GM19099 (cell line): Measurements from ENCODE around the gene QPCTL.

Experiments
- POLR2A ChIP-seq: IDR thresholded peaks from 3 replicates; pipeline ENCODE4 v1.6.1; 2011; ENCODE audit warnings: low read depth; ENCODE audit not compliant: insufficient read length; ENCODE audit errors: extremely low read depth

Gene QPCTL

DNA sequence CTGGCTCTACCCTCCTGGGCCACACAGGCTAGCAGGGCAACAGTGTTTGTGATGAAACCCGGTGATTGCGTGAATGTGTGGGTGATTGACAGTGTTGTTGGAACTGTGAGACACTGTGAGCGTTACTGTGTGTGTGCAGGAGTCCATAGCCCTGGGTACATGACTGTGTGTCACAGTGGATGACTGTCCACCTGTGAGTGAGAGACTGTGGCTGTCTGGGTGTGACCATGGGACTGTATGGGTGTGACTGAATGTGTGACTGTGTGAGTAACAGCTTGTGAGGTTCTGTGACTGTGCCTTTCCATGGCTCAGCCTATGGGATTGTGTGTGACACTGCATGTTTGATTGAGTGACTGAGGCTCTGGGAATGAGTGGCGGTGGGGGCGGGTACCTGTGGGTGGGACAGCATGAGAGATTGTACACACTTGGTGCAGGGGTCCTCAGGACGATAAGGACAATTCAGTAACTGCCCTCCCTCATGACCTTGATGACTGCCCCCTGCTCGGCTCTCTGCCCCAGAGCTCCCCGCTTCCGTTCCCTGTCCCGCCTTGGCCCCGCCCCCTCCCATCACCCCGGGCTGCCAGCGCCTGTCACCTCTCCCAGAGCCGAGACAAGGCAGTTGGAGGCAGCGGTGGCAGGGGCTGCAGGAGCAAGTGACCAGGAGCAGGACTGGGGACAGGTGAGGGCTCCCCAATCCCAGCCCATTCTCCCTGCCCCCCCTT lies 24.7 kb upstream of the QPCTL start, which contains the start of gene GIPR:
GIPR (plus strand) TSS at position 602 of the 722 bp plus-strand sequence. CDS start 1,300 bp downstream, outside the sequence.
- peak; percentile 68 for TF ChIP-seq POLR2A

GRCh38 chr19:45668342-45668871 lies 24.1 kb upstream of the QPCTL start:
- TF ChIP-seq POLR2A: no peak

DNA sequence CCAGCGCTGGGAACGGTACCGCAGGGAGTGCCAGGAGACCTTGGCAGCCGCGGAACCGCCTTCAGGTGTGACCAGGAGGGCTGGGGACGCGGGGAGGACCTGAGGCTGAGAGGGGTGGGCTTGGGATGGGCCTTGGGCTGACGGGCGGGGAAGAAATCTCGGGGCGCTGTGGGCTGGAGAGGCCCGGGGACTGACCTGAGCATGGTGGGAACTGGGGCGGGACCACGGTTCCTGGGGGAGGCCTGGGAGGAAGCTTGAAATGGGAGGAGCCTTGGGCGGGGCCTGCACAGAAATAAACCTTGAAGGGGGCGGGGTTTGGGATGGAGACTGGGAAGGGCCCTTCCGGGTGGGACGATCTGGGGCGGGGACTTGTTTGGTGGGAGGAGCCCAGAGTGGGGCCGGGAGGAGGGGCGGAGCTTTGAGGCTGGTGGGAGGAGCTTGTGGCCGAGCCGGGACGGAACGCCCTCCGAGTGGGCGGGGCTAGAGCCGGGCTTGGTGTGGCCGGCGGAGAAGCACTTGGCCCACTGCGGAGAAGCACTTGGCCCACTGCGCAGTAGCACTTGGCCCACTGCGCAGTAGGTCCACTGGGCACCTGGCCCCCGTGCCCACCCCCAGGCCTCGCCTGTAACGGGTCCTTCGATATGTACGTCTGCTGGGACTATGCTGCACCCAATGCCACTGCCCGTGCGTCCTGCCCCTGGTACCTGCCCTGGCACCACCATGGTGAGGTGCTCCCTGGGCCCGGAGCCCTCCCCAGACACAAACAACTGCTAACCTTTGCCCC lies 21.6 kb upstream of the QPCTL start:
- TF ChIP-seq POLR2A: peak; percentile 30

DNA sequence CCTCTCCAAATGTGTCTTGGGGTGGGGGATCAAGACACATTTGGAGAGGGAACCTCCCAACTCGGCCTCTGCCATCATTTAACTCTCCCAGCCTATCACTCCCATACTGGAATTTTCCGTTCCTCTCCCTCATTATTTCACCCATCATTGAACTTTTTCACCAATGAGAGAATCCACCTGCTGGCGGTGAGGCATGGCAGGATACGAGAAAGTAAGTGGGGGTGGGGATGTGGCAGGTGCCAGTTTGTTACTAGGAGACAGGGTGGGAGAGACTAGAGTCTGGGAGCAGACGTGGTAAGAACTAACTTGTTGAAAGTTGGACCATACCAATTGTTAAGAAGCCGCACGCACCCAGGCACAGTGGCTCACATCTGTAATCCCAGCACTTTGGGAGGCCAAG lies 17.5 kb upstream of the QPCTL start:
- no peak for TF ChIP-seq POLR2A

- no peak for TF ChIP-seq POLR2A
Observed at GRCh38 chr19:45676851-45677263, 15.6 kb upstream of the QPCTL start.

DNA sequence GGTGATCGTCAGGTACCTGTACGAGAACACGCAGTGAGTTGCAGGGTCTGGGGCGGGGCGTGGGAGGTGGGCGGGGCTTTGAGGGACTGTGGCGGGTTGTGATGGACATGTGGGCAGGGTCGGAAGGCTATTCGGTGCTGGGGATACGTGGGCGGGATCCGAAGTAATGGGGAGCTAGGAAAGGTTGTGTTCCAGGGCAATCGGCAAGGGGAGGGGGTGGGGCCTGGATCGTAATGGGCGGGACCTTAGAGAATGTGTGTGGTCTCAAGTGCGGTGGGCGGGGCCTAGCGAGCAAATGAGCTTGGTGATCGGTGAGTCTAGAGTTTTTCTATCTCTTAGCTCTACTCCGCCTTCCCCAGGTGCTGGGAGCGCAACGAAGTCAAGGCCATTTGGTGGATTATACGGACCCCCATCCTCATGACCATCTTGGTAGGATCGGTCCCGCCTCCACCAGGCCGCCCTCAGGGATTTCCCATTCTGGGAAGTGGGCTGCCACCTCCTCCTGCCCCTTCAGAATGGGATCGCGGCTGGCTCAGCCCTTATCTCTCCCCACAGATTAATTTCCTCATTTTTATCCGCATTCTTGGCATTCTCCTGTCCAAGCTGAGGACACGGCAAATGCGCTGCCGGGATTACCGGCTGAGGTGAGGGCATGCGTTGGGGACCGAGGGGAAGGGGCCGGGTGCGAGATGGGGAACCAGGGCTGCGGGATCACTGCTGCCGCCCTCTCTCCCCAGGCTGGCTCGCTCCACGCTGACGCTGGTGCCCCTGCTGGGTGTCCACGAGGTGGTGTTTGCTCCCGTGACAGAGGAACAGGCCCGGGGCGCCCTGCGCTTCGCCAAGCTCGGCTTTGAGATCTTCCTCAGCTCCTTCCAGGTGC lies 14.9 kb upstream of the QPCTL start:
- no peak for TF ChIP-seq POLR2A

DNA sequence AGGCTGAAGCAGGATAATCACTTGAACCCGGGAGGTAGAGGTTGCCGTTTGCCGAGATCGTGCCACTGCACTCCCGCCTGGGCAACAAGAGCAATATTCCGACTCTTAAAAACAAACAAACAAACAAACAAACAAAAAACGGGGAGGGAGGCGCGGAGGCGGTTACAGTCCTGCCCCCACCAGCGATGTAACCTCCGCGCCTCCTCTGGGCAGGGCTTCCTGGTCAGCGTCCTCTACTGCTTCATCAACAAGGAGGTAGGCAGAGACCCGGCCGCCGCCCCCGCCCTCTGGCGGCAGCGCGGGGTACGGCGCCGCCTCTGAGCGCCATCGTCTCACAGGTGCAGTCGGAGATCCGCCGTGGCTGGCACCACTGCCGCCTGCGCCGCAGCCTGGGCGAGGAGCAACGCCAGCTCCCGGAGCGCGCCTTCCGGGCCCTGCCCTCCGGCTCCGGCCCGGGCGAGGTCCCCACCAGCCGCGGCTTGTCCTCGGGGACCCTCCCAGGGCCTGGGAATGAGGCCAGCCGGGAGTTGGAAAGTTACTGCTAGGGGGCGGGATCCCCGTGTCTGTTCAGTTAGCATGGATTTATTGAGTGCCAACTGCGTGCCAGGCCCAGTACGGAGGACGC lies 11.0 kb upstream of the QPCTL start:
- no peak for TF ChIP-seq POLR2A

DNA sequence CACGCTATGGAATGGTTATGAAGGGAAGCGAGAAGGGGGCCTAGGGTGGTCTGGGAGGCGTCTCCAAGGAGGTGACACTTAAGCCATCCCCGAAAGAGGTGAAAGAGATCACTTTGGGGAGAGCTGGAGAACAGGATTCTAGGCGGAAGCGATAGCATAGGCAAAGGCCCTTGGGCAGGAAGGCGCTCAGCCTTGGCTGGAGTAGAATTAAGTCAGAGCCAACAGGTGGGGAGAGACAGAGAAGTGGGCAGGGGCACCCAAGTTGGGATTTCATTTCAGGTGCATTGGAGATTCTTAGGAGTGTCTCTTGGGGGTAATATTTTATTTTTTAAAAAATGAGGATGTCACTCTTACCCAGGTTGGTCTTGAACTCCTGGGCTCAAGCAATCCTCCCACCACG lies 10.3 kb upstream of the QPCTL start:
- TF ChIP-seq POLR2A: no peak

GRCh38 chr19:45682908-45683307 lies 9.6 kb upstream of the QPCTL start:
- TF ChIP-seq POLR2A: no peak

DNA sequence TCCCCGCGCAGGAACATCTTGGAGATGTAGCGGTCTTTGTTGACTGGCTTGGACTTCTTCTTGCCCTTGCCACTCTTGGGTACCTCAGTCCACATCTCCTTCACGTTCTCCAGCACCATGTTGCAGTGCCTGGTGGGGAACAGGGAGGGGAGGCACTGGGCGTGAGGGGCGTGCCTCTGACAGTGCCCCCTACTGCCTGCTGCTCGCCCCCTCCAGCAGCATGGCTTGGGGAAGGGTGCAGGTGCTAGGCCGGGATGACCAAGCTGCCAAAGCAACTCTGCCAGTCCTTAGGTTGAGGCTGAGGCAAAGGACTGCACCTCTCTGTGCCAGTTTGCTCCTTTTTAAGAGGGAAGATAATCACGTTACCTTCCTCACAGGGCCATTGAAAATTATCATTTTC lies 4.9 kb upstream of the QPCTL start:
- no peak for TF ChIP-seq POLR2A

- TF ChIP-seq POLR2A: peak; percentile 97
Observed at GRCh38 chr19:45691516-45692186, 815 bp upstream of the QPCTL start, which contains the start of gene SNRPD2. TSS of gene SNRPD2 (minus strand) at chr19:45691953. CDS start at chr19:45691888, 65 bp downstream.

GRCh38 chr19:45693106-45693788 lies 781 bp downstream of the QPCTL start:
- no peak for TF ChIP-seq POLR2A

DNA sequence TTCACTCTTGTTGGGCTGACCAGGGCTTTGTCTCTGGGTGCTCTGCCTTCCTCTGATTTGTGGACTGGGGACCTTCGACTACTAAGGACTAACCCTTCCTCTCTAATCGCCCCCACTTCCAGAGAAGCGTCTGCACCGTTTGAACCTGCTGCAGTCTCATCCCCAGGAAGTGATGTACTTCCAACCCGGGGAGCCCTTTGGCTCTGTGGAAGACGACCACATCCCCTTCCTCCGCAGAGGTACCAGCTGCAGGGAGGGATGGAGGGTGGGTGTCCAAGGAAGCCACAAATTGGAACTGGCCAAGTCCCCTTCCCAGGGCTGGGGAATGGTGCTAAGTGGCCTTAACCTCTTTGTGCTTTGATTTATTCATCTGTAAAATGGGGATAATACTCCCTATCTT lies 9.2 kb downstream of the QPCTL start:
- TF ChIP-seq POLR2A: no peak

- no peak for TF ChIP-seq POLR2A
Observed at GRCh38 chr19:45705115-45705514, 12.6 kb downstream of the QPCTL start.
